Left colon (tissue), 2 donors: ENCODE data around the gene MAP3K6. TPM values are rescaled to one million over a fixed set of nuclear protein-coding genes. Genes with fewer than 3 reads are reported as not detected.

Experiments
- total RNA-seq, 2 donors: library from RNA; stranded (reverse); fragmentation: NEBNext Ultra II Directional; extraction: Animal tissue kit (Norgen Biotek cat#: 25700); gene quantifications; one replicate each; pipeline ENCODE4 v1.2.1, GENCODE V29; 2021
- donor health status: DM: no; HTN: no; CAD: no.
- donor health status: DM: yes; HTN: yes; CAD: no.

MAP3K6 gene
- total RNA-seq, 2 donors from 2014 or later = 14.6 to 34.9 TPM

Other genes starting within 250 kb of the MAP3K6 start
- gene SLC9A1, start 211.8 kb downstream of the MAP3K6 start, total RNA-seq = 100 to 1,000 TPM; 122 to 131 TPM
- 10 to 100 TPM; 38.5 to 43.3 TPM for gene WDTC1, start 132.3 kb downstream of the MAP3K6 start, total RNA-seq
- gene TMEM222, start 44.8 kb downstream of the MAP3K6 start, total RNA-seq = 10 to 100 TPM; 29.2 to 30.2 TPM
- gene SYTL1, start 24.9 kb downstream of the MAP3K6 start, total RNA-seq = 10 to 100 TPM; 12.9 to 15.2 TPM
- gene FCN3, start 7.9 kb upstream of the MAP3K6 start, total RNA-seq = under 1 TPM; 0.45 to 0.76 TPM
- 1 to 10 TPM in 1 of 2 donors, under 1 TPM in 1; 0.47 to 2.0 TPM for gene CD164L2, start 16.4 kb upstream of the MAP3K6 start, total RNA-seq
- gene GPR3, start 25.7 kb upstream of the MAP3K6 start, total RNA-seq = not detected
- 100 to 1,000 TPM in 1 of 2 donors, 10 to 100 TPM in 1; 97.7 to 144 TPM for gene WASF2, start 123.2 kb upstream of the MAP3K6 start, total RNA-seq
- gene AHDC1, start 237.2 kb upstream of the MAP3K6 start, total RNA-seq = 10 to 100 TPM; 21.5 to 25.2 TPM